Measurements from ENCODE around the gene ITGA2. TPM values are rescaled to one million over a fixed set of nuclear protein-coding genes. Genes with fewer than 3 reads are reported as not detected.
A peak's percentile ranks its signal among the peaks of the same experiment; 100 is the strongest.

ITGA2 gene
- total RNA-seq (10 to 100 TPM; 22.3 to 36.1 TPM), polyA plus RNA-seq (10 to 100 TPM in 1 of 2 donors, 1 to 10 TPM in 1; 2.0 to 16.1 TPM)
- long read RNA-seq, donor 1, full-length matches to known transcripts: 2 of 7 reads
- long read RNA-seq, donor 1, partial matches to known transcripts: 5 of 7 reads
- long read RNA-seq, donor 1, other reads (novel, unspliced or antisense): 0 of 7 reads
- long read RNA-seq, donor 2: 0 reads
- long read RNA-seq, donor 3, full-length matches to known transcripts: 1 of 1 reads
- long read RNA-seq, donor 3, partial matches to known transcripts: 0 of 1 reads
- long read RNA-seq, donor 3, other reads (novel, unspliced or antisense): 0 of 1 reads
- long read RNA-seq, donor 4: 0 reads
- long read RNA-seq, donor 5, full-length matches to known transcripts: 2 of 2 reads
- long read RNA-seq, donor 5, partial matches to known transcripts: 0 of 2 reads
- long read RNA-seq, donor 5, other reads (novel, unspliced or antisense): 0 of 2 reads

GRCh38 chr5:52989025-52989780, at the start of gene ITGA2:
ITGA2 (plus strand) TSS chr5:52989352; CDS start chr5:52989469, 117 bp downstream.
- TF ChIP-seq CTCF (IDR thresholded peaks at IDR 0.05; ENCODE audit: control extremely low read depth, extremely low read depth): no peak
- 0 to 1% methylated on average over 57 to 64 of the region's 64 CpGs for WGBS, 2 donors
- ATAC-seq (ENCODE audit: insufficient read depth, low FRiP score): peak; percentile 71

GRCh38 chr5:52943285-52943684, 45.9 kb upstream of the ITGA2 start:
- ATAC-seq (ENCODE audit: insufficient read depth, low FRiP score): no peak
- no peaks in the 10 kb centered on the region for H3K9me3 ChIP-seq (ENCODE audit: control insufficient read depth in 4 of 4, insufficient read depth in 3 of 4, low read length in 3 of 4)

More at GRCh38 chr5:52989025-52989780, at the start of gene ITGA2:
- Histone ChIP-seq H3K27ac (ENCODE audit: low read depth in 1 of 2, low read length in 1 of 2) (peak within 1 kb of the TSS; percentile 43 to 85), H3K4me3 (peak within 1 kb of the TSS; percentile 88), H3K4me1 (ENCODE audit: control insufficient read depth in 5 of 5, insufficient read depth in 5 of 5, low read length in 5 of 5) (peaks cover 0 to 13% (median 2%) of the 10 kb centered on the region in 5 donors), H3K36me3 (ENCODE audit: control insufficient read depth in 4 of 4, insufficient read depth in 4 of 4, low read length in 4 of 4) (no peaks in the 10 kb centered on the region), H3K9me3 (ENCODE audit: control insufficient read depth in 4 of 4, insufficient read depth in 3 of 4, low read length in 3 of 4) (no peaks in the 10 kb centered on the region), H3K9ac (ENCODE audit: insufficient read depth in 1 of 2, low read length in 2 of 2) (peak within 1 kb of the TSS; percentile 31 to 48), H3K27me3 (ENCODE audit: control insufficient read depth in 3 of 3, insufficient read depth in 3 of 3, low read length in 2 of 3) (peaks cover 0 to 15% (median 0%) of the 10 kb centered on the region in 3 donors)
- DNase-seq: peak; percentile 41 to 57 (median 50)

DNA sequence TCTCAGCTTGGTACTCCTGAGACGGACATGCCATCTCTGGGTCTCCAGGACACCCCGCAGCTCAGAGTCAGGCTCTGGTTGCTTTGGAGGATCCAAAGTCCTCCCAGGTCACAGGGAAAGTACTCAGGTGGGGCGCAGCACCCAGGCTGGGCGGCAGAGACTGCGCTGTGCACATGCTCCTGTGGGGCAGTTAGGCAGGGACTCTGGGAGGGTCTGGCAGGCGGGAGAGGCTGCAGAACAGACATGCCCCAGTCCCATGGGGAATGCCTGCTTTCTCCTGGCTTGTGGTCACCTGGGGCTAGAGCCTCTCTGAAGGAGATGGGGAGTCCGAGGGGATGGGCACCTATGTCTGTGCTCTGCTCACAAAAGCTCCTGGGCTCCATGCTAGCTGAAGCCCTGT, 45.3 kb upstream of the ITGA2 start:
- ATAC-seq (ENCODE audit: insufficient read depth, low FRiP score): no peak
- peaks cover 0 to 13% (median 6%) of the 10 kb centered on the region in 4 donors for H3K36me3 ChIP-seq (ENCODE audit: control insufficient read depth in 4 of 4, insufficient read depth in 4 of 4, low read length in 4 of 4)
- 90 to 96% methylated on average over 7 of the region's 7 CpGs for WGBS, 2 donors
- H3K27ac ChIP-seq (ENCODE audit: low read depth in 1 of 2, low read length in 1 of 2): peak overlapping the region in 1 of 2 donors; percentile 26
- no peak overlapping the region for H3K4me3 ChIP-seq
- no peaks in the 10 kb centered on the region for H3K9me3 ChIP-seq (ENCODE audit: control insufficient read depth in 4 of 4, insufficient read depth in 3 of 4, low read length in 3 of 4)
- TF ChIP-seq CTCF (IDR thresholded peaks at IDR 0.05; ENCODE audit: control extremely low read depth, extremely low read depth): no peak
- no peak for DNase-seq
- peaks cover 0 to 5% (median 0%) of the 10 kb centered on the region in 5 donors for H3K4me1 ChIP-seq (ENCODE audit: control insufficient read depth in 5 of 5, insufficient read depth in 5 of 5, low read length in 5 of 5)
- no peak overlapping the region for H3K9ac ChIP-seq (ENCODE audit: insufficient read depth in 1 of 2, low read length in 2 of 2)
- H3K27me3 ChIP-seq (ENCODE audit: control insufficient read depth in 3 of 3, insufficient read depth in 3 of 3, low read length in 2 of 3): no peaks in the 10 kb centered on the region

More at GRCh38 chr5:52943285-52943684, 45.9 kb upstream of the ITGA2 start:
- Histone ChIP-seq H3K36me3 (ENCODE audit: control insufficient read depth in 4 of 4, insufficient read depth in 4 of 4, low read length in 4 of 4) (peaks cover 0 to 13% (median 6%) of the 10 kb centered on the region in 4 donors), H3K4me1 (ENCODE audit: control insufficient read depth in 5 of 5, insufficient read depth in 5 of 5, low read length in 5 of 5) (peaks cover 0 to 2% (median 0%) of the 10 kb centered on the region in 5 donors), H3K4me3 (no peak overlapping the region), H3K27me3 (ENCODE audit: control insufficient read depth in 3 of 3, insufficient read depth in 3 of 3, low read length in 2 of 3) (no peaks in the 10 kb centered on the region), H3K9ac (ENCODE audit: insufficient read depth in 1 of 2, low read length in 2 of 2) (no peak overlapping the region), H3K27ac (ENCODE audit: low read depth in 1 of 2, low read length in 1 of 2) (no peak overlapping the region)
- DNase-seq: no peak
- 97 to 100% methylated on average over 2 of the region's 2 CpGs for WGBS, 2 donors
- TF ChIP-seq CTCF (IDR thresholded peaks at IDR 0.05; ENCODE audit: control extremely low read depth, extremely low read depth): no peak
